Measurements from ENCODE around the gene QSER1.

- TF ChIP-seq CTCF (IDR thresholded peaks at IDR 0.05; ENCODE audit: insufficient read depth, low read length) = no peak
- no peak for TF ChIP-seq REST (IDR thresholded peaks at IDR 0.05; ENCODE audit: insufficient replicate concordance, low read depth)
- TF ChIP-seq POLR2AphosphoS5 (IDR thresholded peaks at IDR 0.05; ENCODE audit: low read depth) = no peak
- no peak for TF ChIP-seq SPI1 (IDR thresholded peaks at IDR 0.05; ENCODE audit: borderline replicate concordance, low read depth)
These were observed 126.2 kb downstream of the QSER1 start for GRCh38 chr11:33018840-33019239.

Data from HL-60 (cell line).